Gastroesophageal sphincter (tissue), 3 donors: Measurements from ENCODE around the gene KIDINS220.

ENCODE experiments used
- CTCF ChIP-seq, 4 experiments: fragments of 200-600 bp in 2 of 4; fragments of 450-650 bp in 2 of 4; sonication (generic) in 1 of 4; IDR thresholded peaks; one replicate each; pipeline ENCODE4 v1.5.1; 2017 to 2019; ENCODE audit warnings: antibody characterized with exemption in 4 of 4, mild to moderate bottlenecking in 2 of 4, moderate library complexity in 2 of 4
- EP300 ChIP-seq: sonication (generic); formaldehyde crosslinking; IDR thresholded peaks from one replicate; pipeline ENCODE4 v1.6.1; 2017; ENCODE audit warnings: antibody characterized with exemption, mild to moderate bottlenecking
- POLR2A ChIP-seq, 2 donors: fragments of 450-650 bp; IDR thresholded peaks; one replicate each; pipeline ENCODE4 v1.6.1; 2017; ENCODE audit warnings: antibody characterized with exemption in 2 of 2, mild to moderate bottlenecking in 2 of 2, moderate library complexity in 1 of 2

DNA sequence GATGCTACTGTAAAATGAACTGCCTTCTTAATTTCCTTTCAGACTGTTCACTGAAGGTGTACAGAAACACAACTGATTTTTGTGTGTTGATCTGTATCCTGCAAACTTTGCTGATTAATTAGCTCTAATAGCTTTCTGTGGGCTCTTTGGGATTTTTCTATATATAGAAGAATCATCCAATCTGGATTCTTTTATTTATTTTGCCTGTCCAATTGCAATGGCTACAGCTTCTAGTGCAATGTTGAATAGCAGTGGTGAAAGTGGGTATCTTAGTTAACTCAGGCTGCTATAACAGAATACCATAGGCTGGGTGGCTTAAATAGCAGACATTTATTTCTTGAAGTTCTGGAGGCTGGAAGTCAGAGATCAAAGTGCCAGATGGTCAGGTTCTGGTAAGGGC lies 81.2 kb downstream of the KIDINS220 start:
- TF ChIP-seq CTCF (IDR thresholded peaks at IDR 0.05): no peak
- TF ChIP-seq POLR2A (IDR thresholded peaks at IDR 0.05): no peak
- no peak for TF ChIP-seq EP300
